HepG2 (cell line): Measurements from ENCODE around the gene PGA3. TPM values are rescaled to one million over a fixed set of nuclear protein-coding genes. Genes with fewer than 3 reads are reported as not detected.
"Not testable (repeated sequence)": the region's sequence is repeated elsewhere in the genome, so short reads cannot be mapped to it uniquely, and the experiment has no call there.

Source experiments
- ATAC-seq: fragments of 200-7000 bp; cut with Tn5 transposase; 3 replicates; pipeline ENCODE4 v1.9.1; 2020; ENCODE audit warnings: mild to moderate bottlenecking, moderate library complexity
- BruUV-seq: library from RNA; stranded (reverse); fragments of 400-500 nt; replicated peaks from 2 replicates; lab custom pipeline; 2021; lab: Mats Ljungman, UMichigan
- CTCF ChIA-PET: fragments of 300-600 bp; formaldehyde crosslinking; extraction: SDS; loops from one replicate; lab custom pipeline; 2021; ENCODE audit warnings: low total read pairs, inconsistent platforms, low intra/inter-chr PET ratio; lab: Yijun Ruan, JAX
- POLR2A ChIA-PET: fragments of 350-600 bp; sonication (Branson Sonifier 250); formaldehyde crosslinking; loops from one replicate; lab custom pipeline; 2020; ENCODE audit warnings: antibody characterized with exemption, inconsistent platforms; lab: Yijun Ruan, JAX
- DNase-seq: peaks from one replicate; pipeline ENCODE4 v3.0.0-alpha.2; 2015; ENCODE audit warnings: low spot score
- FAIRE-seq: peaks from 3 replicates; lab custom pipeline; 2011; peaks lifted over from hg19 to GRCh38; lab: Jason Lieb, UNC
- H2AFZ ChIP-seq: one replicate; pipeline ENCODE4 v1.6.1; 2011; ENCODE audit warnings: low read length, inconsistent platforms
- H3K27ac ChIP-seq: fragments of 300-600 bp; 3 replicates; pipeline ENCODE4 v1.8.0; 2011; ENCODE audit warnings: mixed run types, mild to moderate bottlenecking, mixed read lengths, low read length, inconsistent platforms; ENCODE audit not compliant: insufficient read depth; ENCODE audit errors: extremely low read length
- H3K27me3 ChIP-seq, 2 experiments: fragments of 200-600 bp in 1 of 2; 2 replicates in 1 of 2; 3 replicates in 1 of 2; pipeline versions ENCODE4 v1.6.0 to v1.8.0; 2011; ENCODE audit warnings: low read length in 2 of 2, mild to moderate bottlenecking in 2 of 2, moderate library complexity in 2 of 2, inconsistent platforms in 1 of 2; ENCODE audit not compliant: insufficient read depth in 2 of 2, control insufficient read depth in 1 of 2
- H3K36me3 ChIP-seq, 2 experiments: fragments of 200-600 bp in 1 of 2; replicated peaks in 1 of 2; 2 replicates in 1 of 2; 3 replicates in 1 of 2; pipeline versions ENCODE4 v1.5.1 to v1.8.0; 2011; ENCODE audit warnings: low read length in 2 of 2, inconsistent platforms in 1 of 2; ENCODE audit not compliant: insufficient read depth in 2 of 2, control insufficient read depth in 1 of 2
- H3K4me1 ChIP-seq: 2 replicates; pipeline ENCODE4 v1.5.1; 2012; ENCODE audit warnings: low read length, inconsistent platforms; ENCODE audit not compliant: insufficient read depth
- H3K4me2 ChIP-seq: 2 replicates; pipeline ENCODE4 v1.6.0; 2011; ENCODE audit warnings: low read depth, low read length, inconsistent platforms
- H3K4me3 ChIP-seq, 3 experiments: fragments of 200-600 bp in 1 of 3; sonication (generic), shearing (Covaris generic) in 1 of 3; replicated peaks in 1 of 3; 2 replicates each; pipeline ENCODE4 v1.5.1; 2011 to 2016; ENCODE audit warnings: low read length in 3 of 3, inconsistent platforms in 2 of 3, low read depth in 2 of 3, mild to moderate bottlenecking in 2 of 3, control low read depth in 1 of 3, mixed read lengths in 1 of 3; ENCODE audit not compliant: insufficient read depth in 1 of 3
- H3K79me2 ChIP-seq: one replicate; pipeline ENCODE4 v1.6.1; 2011; ENCODE audit warnings: low read length, inconsistent platforms; ENCODE audit not compliant: insufficient read depth
- H3K9ac ChIP-seq: 2 replicates; pipeline ENCODE4 v1.6.0; 2011; ENCODE audit warnings: mild to moderate bottlenecking, low read depth, low read length, inconsistent platforms; ENCODE audit not compliant: insufficient read depth
- H3K9me3 ChIP-seq: 2 replicates; pipeline ENCODE4 v1.5.1; 2012; ENCODE audit warnings: mild to moderate bottlenecking, low read length
- H4K20me1 ChIP-seq: 2 replicates; pipeline ENCODE4 v1.6.0; 2011; ENCODE audit warnings: inconsistent platforms, mild to moderate bottlenecking, low read length, moderate library complexity; ENCODE audit not compliant: insufficient read depth
- PTBP1 ChIP-seq: fragments of 200-400 bp; formaldehyde crosslinking; IDR thresholded peaks from 2 replicates; pipeline ENCODE4 v1.6.1; 2018; ENCODE audit warnings: low read length, low read depth; ENCODE audit not compliant: poor library complexity, severe bottlenecking
- ZFP36L1 ChIP-seq: sonication (generic); formaldehyde crosslinking; IDR thresholded peaks from 2 replicates; pipeline ENCODE4 v1.8.0; 2022; ENCODE audit warnings: mild to moderate bottlenecking, missing genetic modification reagents, moderate library complexity
- WGBS: methylation state at CpG from one replicate; pipeline ENCODE4 v1.1.6; 2017; ENCODE audit warnings: low lambda C conversion rate; 5-methylcytosine and 5-hydroxymethylcytosine counted together
- in situ Hi-C: cut with HindIII; loops from 2 replicates; pipeline ENCODE4 v1.10.0; 2017; ENCODE audit warnings: low pct_unique_long_range_greater_than_20kb; ENCODE audit not compliant: extremely low pct_ligation_motif_present
- intact Hi-C: fragments of 100-400 bp; cut with micrococcal nuclease; formaldehyde crosslinking; loops from one replicate; pipeline ENCODE4 v1.10.0; 2022; ENCODE audit not compliant: unreplicated experiment
- polyA plus RNA-seq, 8 experiments: library from polyadenylated mRNA; depleted of rRNA in 3 of 8; stranded (reverse) in 7 of 8; unstranded in 1 of 8; fragments of >200 nt; fragmentation: Illumina TruSeq in 4 of 8; extraction: Trizol in 4 of 8; gene quantifications; 2 replicates each; pipeline versions ENCODE4 v1.2.1 to v1.2.3, GENCODE V29; 2011 to 2016; ENCODE audit warnings: low read depth in 4 of 8, missing spikeins in 1 of 8, mixed read lengths in 1 of 8; ENCODE audit not compliant: insufficient read depth in 1 of 8
- total RNA-seq, 5 experiments: library from RNA; depleted of rRNA; stranded (reverse); fragments of >200 nt; fragmentation: Illumina TruSeq; extraction: Trizol; gene quantifications; 2 replicates each; pipeline ENCODE4 v1.2.3, GENCODE V29; 2016; ENCODE audit warnings: low read depth in 1 of 5
- TF ChIP-seq, protein P1 (sequence below): sonication (generic); formaldehyde crosslinking; conservative IDR thresholded peaks from 2 replicates; pipeline ENCODE4 v1.5.0; 2020; ENCODE audit warnings: missing genetic modification reagents

PGA3 gene
- total and polyA plus RNA-seq, 2 of the 13 experiments (the other 11 are each of a cell fraction or from before 2014, with no cell fraction given): not detected

DNA sequence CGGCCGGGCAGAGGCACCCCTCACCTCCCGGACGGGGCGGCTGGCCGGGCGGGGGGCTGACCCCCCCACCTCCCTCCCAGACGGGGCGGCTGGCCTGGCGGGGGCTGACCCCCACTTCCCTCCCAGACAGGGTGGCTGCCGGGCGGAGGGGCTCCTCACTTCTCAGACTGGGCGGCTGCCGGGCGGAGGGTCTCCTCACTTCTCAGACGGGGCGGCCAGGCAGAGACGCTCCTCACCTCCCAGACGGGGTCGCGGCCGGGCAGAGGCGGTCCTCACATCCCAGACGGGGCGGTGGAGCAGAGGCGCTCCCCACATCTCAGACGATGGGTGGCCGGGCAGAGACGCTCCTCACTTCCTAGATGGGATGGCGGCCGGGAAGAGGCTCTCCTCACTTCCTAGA is 37.0 kb upstream of the PGA3 start:
- DNase-seq, H3K9ac ChIP-seq, H3K4me3 ChIP-seq, POLR2A ChIA-PET, H3K27me3 ChIP-seq, ATAC-seq, FAIRE-seq, H3K9me3 ChIP-seq, intact Hi-C loops, BruUV-seq, H4K20me1 ChIP-seq, CTCF ChIA-PET, H3K36me3 ChIP-seq, H3K4me2 ChIP-seq, H3K27ac ChIP-seq, in situ Hi-C loops, H3K79me2 ChIP-seq, H2AFZ ChIP-seq: not testable (repeated sequence)
- H3K4me1 ChIP-seq: peaks cover 40% of the 10 kb centered on the region
- 93% methylated on average over 8 of the region's 31 CpGs for WGBS

- POLR2A ChIA-PET: no interaction called here
- Histone ChIP-seq H3K4me3 (no peak overlapping the region), H3K79me2 (no peaks in the 10 kb centered on the region), H3K27me3 (peaks cover 0 to 13% of the 10 kb centered on the region in 2 experiments; a peak in 2 of 5 replicates), H3K9me3 (no peaks in the 10 kb centered on the region), H2AFZ (no peak overlapping the region), H3K4me2 (no peak overlapping the region), H3K4me1 (peaks cover 26% of the 10 kb centered on the region), H4K20me1 (no peaks in the 10 kb centered on the region), H3K27ac (no peak overlapping the region), H3K9ac (no peak overlapping the region), H3K36me3 (no peaks in the 10 kb centered on the region)
- intact Hi-C loops (no loop called here), in situ Hi-C loops (no loop called here)
- no peak for FAIRE-seq
- CTCF ChIA-PET: no interaction called here
- WGBS: 43% methylated on average over 9 of the region's 9 CpGs
- TF ChIP-seq ZFP36L1 (CRISPR knock-in tag): no peak
- TF ChIP-seq, protein P1, sequence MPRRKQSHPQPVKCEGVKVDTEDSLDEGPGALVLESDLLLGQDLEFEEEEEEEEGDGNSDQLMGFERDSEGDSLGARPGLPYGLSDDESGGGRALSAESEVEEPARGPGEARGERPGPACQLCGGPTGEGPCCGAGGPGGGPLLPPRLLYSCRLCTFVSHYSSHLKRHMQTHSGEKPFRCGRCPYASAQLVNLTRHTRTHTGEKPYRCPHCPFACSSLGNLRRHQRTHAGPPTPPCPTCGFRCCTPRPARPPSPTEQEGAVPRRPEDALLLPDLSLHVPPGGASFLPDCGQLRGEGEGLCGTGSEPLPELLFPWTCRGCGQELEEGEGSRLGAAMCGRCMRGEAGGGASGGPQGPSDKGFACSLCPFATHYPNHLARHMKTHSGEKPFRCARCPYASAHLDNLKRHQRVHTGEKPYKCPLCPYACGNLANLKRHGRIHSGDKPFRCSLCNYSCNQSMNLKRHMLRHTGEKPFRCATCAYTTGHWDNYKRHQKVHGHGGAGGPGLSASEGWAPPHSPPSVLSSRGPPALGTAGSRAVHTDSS (CRISPR knock-in tag): no peak
- TF ChIP-seq PTBP1: no peak
- ATAC-seq: no peak
- no TSS peak for BruUV-seq
- no peak for DNase-seq
These were observed 35.1 kb upstream of the PGA3 start for GRCh38 chr11:61168042-61168688.
